Neuronal stem cell (in vitro differentiated cells): ENCODE results near the gene ZMAT5.

Experiments
- DNase-seq: peaks from one replicate; pipeline ENCODE4 v3.0.0-alpha.2; 2013; ENCODE audit warnings: low spot score
- H2AFZ ChIP-seq: one replicate; pipeline ENCODE4 v1.6.1; 2013; ENCODE audit warnings: mild to moderate bottlenecking, low read length, inconsistent platforms
- H2AK5ac ChIP-seq: 2 replicates; pipeline ENCODE4 v1.6.1; 2013; ENCODE audit warnings: low read depth, mild to moderate bottlenecking, inconsistent platforms, low read length, moderate library complexity, mixed read lengths
- H2BK120ac ChIP-seq: 2 replicates; pipeline ENCODE4 v1.6.1; 2013; ENCODE audit warnings: low read depth, mild to moderate bottlenecking, inconsistent platforms, low read length, moderate library complexity, mixed read lengths
- H2BK12ac ChIP-seq: one replicate; pipeline ENCODE4 v1.6.1; 2013; ENCODE audit warnings: low read length, inconsistent platforms
- H2BK15ac ChIP-seq: 2 replicates; pipeline ENCODE4 v1.6.1; 2013; ENCODE audit warnings: mild to moderate bottlenecking, low read length, inconsistent platforms, mixed read lengths
- H2BK5ac ChIP-seq: one replicate; pipeline ENCODE4 v1.6.1; 2013; ENCODE audit warnings: inconsistent platforms, mild to moderate bottlenecking, low read length, moderate library complexity
- H3K14ac ChIP-seq: one replicate; pipeline ENCODE4 v1.6.1; 2013; ENCODE audit warnings: low read length, inconsistent platforms
- H3K18ac ChIP-seq: 2 replicates; pipeline ENCODE4 v1.6.1; 2013; ENCODE audit warnings: low read length, inconsistent platforms
- H3K23ac ChIP-seq: 2 replicates; pipeline ENCODE4 v1.6.1; 2013; ENCODE audit warnings: low read depth, mild to moderate bottlenecking, mixed read lengths, low read length, inconsistent platforms; ENCODE audit not compliant: poor library complexity
- H3K27ac ChIP-seq: replicated peaks from 3 replicates; pipeline ENCODE4 v1.5.1; 2013; ENCODE audit warnings: low read length, inconsistent platforms
- H3K27me3 ChIP-seq, 3 experiments: 2 replicates each; pipeline ENCODE4 v1.6.1; 2013; ENCODE audit warnings: low read length in 3 of 3, mild to moderate bottlenecking in 2 of 3, inconsistent platforms in 1 of 3, low read depth in 1 of 3, mixed read lengths in 1 of 3, moderate library complexity in 1 of 3; ENCODE audit not compliant: control insufficient read depth in 3 of 3, insufficient read depth in 3 of 3
- H3K36me3 ChIP-seq, 2 donors: replicated peaks in 1 of 2; 2 replicates each; pipeline ENCODE4 v1.6.1; 2013; ENCODE audit warnings: low read length in 2 of 2; ENCODE audit not compliant: control insufficient read depth in 2 of 2, insufficient read depth in 2 of 2
- H3K4ac ChIP-seq: 2 replicates; pipeline ENCODE4 v1.6.1; 2013; ENCODE audit warnings: inconsistent platforms, mild to moderate bottlenecking, low read length, moderate library complexity
- H3K4me1 ChIP-seq, 2 donors: 1 replicate in 1 of 2; 2 replicates in 1 of 2; pipeline ENCODE4 v1.6.1; 2013; ENCODE audit warnings: low read length in 2 of 2, low read depth in 1 of 2; ENCODE audit not compliant: control insufficient read depth in 2 of 2, insufficient read depth in 1 of 2
- H3K4me2 ChIP-seq: one replicate; pipeline ENCODE4 v1.6.1; 2013; ENCODE audit warnings: mild to moderate bottlenecking, low read length, inconsistent platforms; ENCODE audit not compliant: insufficient read depth, poor library complexity, severe bottlenecking
- H3K4me3 ChIP-seq, 2 donors: 2 replicates each; pipeline ENCODE4 v1.5.1; 2013; ENCODE audit warnings: low read length in 2 of 2, mild to moderate bottlenecking in 2 of 2, inconsistent platforms in 1 of 2, moderate library complexity in 1 of 2
- H3K79me1 ChIP-seq: one replicate; pipeline ENCODE4 v1.6.1; 2013; ENCODE audit warnings: low read depth, mild to moderate bottlenecking, inconsistent platforms, low read length, moderate library complexity
- H3K9ac ChIP-seq: one replicate; pipeline ENCODE4 v1.6.1; 2013; ENCODE audit warnings: mild to moderate bottlenecking, low read depth, low read length, inconsistent platforms; ENCODE audit not compliant: poor library complexity
- H3K9me3 ChIP-seq, 2 donors: replicated peaks in 1 of 2; 2 replicates each; pipeline versions ENCODE3 to v1.6.1; 2013; ENCODE audit warnings: low read length in 2 of 2, mild to moderate bottlenecking in 2 of 2, inconsistent platforms in 1 of 2, low read depth in 1 of 2, mixed read lengths in 1 of 2, moderate library complexity in 1 of 2; ENCODE audit not compliant: control insufficient read depth in 2 of 2, insufficient read depth in 1 of 2
- H4K8ac ChIP-seq: one replicate; pipeline ENCODE4 v1.6.1; 2013; ENCODE audit warnings: low read depth, mild to moderate bottlenecking, inconsistent platforms, low read length, moderate library complexity
- H4K91ac ChIP-seq: one replicate; pipeline ENCODE4 v1.6.1; 2013; ENCODE audit warnings: low read length, low read depth, mild to moderate bottlenecking, inconsistent platforms; ENCODE audit not compliant: poor library complexity
- WGBS, 2 donors: extraction: QIAGEN DNeasy Blood & Tissue Kit; methylation state at CpG; one replicate each; pipeline ENCODE4 v1.1.7; 2013; ENCODE audit warnings: missing lambda C conversion rate in 2 of 2, mixed read lengths in 1 of 2; ENCODE audit not compliant: insufficient read length in 2 of 2, insufficient replicate concordance in 1 of 2; ENCODE audit errors: extremely low coverage in 2 of 2; 5-methylcytosine and 5-hydroxymethylcytosine counted together

ZMAT5 gene

GRCh38 chr22:29740216-29740615, 26.6 kb downstream of the ZMAT5 start:
- no peak for DNase-seq
- Histone ChIP-seq H2AFZ (no peak overlapping the region), H3K4me3 (no peak overlapping the region), H2BK120ac (no peak overlapping the region), H4K8ac (no peak overlapping the region), H2BK15ac (no peak overlapping the region), H4K91ac (no peak overlapping the region), H3K27ac (no peak overlapping the region), H3K4me1 (peaks cover 0 to 2% of the 10 kb centered on the region in 2 donors), H3K23ac (no peak overlapping the region), H2BK12ac (no peak overlapping the region), H3K4me2 (no peak overlapping the region), H3K27me3 (no peaks in the 10 kb centered on the region), H2BK5ac (peak overlapping the region; percentile 24), H3K79me1 (no peaks in the 10 kb centered on the region), H2AK5ac (no peak overlapping the region), H3K9me3 (no peaks in the 10 kb centered on the region), H3K14ac (peak overlapping the region; percentile 56), H3K36me3 (peaks cover 0 to 2% of the 10 kb centered on the region in 2 donors), H3K18ac (no peak overlapping the region), H3K9ac (no peak overlapping the region), H3K4ac (no peak overlapping the region)
- no CpG with 5 or more reads among the region's 5 CpGs for WGBS, 2 donors

GRCh38 chr22:29739346-29739875, 27.4 kb downstream of the ZMAT5 start:
- no CpG with 5 or more reads among the region's 17 CpGs for WGBS, 2 donors

GRCh38 chr22:29738118-29738815, 28.5 kb downstream of the ZMAT5 start:
- H3K36me3 ChIP-seq = peaks cover 0 to 2% of the 10 kb centered on the region in 2 donors
- H3K27ac ChIP-seq = no peak overlapping the region
- H4K8ac ChIP-seq = no peak overlapping the region
- H3K4ac ChIP-seq = no peak overlapping the region
- no peak overlapping the region for H3K23ac ChIP-seq
- H2BK5ac ChIP-seq = no peak overlapping the region
- no peak overlapping the region for H3K18ac ChIP-seq
- no peak overlapping the region for H3K14ac ChIP-seq
- H2AFZ ChIP-seq = no peak overlapping the region
- no peaks in the 10 kb centered on the region for H3K79me1 ChIP-seq
- H3K4me1 ChIP-seq = peaks cover 0 to 10% of the 10 kb centered on the region in 2 donors
- no peak overlapping the region for H4K91ac ChIP-seq
- no peak overlapping the region for H2BK15ac ChIP-seq
- no peak overlapping the region for H3K9ac ChIP-seq
- no peaks in the 10 kb centered on the region for H3K27me3 ChIP-seq
- WGBS, 2 donors = no CpG with 5 or more reads among the region's 15 CpGs
- no peak overlapping the region for H3K4me3 ChIP-seq
- H2AK5ac ChIP-seq = no peak overlapping the region
- DNase-seq = no peak
- no peak overlapping the region for H2BK120ac ChIP-seq
- H3K9me3 ChIP-seq = no peaks in the 10 kb centered on the region
- H2BK12ac ChIP-seq = no peak overlapping the region
- H3K4me2 ChIP-seq = no peak overlapping the region

More at GRCh38 chr22:29739346-29739875, 27.4 kb downstream of the ZMAT5 start:
- no peak overlapping the region for H4K8ac ChIP-seq
- no peaks in the 10 kb centered on the region for H3K79me1 ChIP-seq
- H3K27me3 ChIP-seq = no peaks in the 10 kb centered on the region
- H3K36me3 ChIP-seq = peaks cover 0 to 2% of the 10 kb centered on the region in 2 donors
- H3K9ac ChIP-seq = peak overlapping the region; percentile 4
- no peak overlapping the region for H4K91ac ChIP-seq
- no peak overlapping the region for H2AK5ac ChIP-seq
- no peak overlapping the region for H3K4me3 ChIP-seq
- H3K4ac ChIP-seq = no peak overlapping the region
- H2BK15ac ChIP-seq = no peak overlapping the region
- peaks cover 0 to 9% of the 10 kb centered on the region in 2 donors for H3K4me1 ChIP-seq
- peak overlapping the region; percentile 98 for H3K14ac ChIP-seq
- no peak overlapping the region for H3K4me2 ChIP-seq
- H2BK12ac ChIP-seq = no peak overlapping the region
- H2BK120ac ChIP-seq = no peak overlapping the region
- peak overlapping the region; percentile 24 for H2BK5ac ChIP-seq
- H3K27ac ChIP-seq = no peak overlapping the region
- no peak for DNase-seq
- H3K9me3 ChIP-seq = no peaks in the 10 kb centered on the region
- no peak overlapping the region for H3K18ac ChIP-seq
- H2AFZ ChIP-seq = no peak overlapping the region
- H3K23ac ChIP-seq = peak overlapping the region; percentile 31

- Histone ChIP-seq H3K23ac (no peak overlapping the region), H3K18ac (peak overlapping the region; percentile 35), H3K4ac (no peak overlapping the region), H3K79me1 (no peaks in the 10 kb centered on the region), H3K36me3 (peaks cover 0 to 2% of the 10 kb centered on the region in 2 donors), H3K9me3 (no peaks in the 10 kb centered on the region), H3K4me3 (no peak overlapping the region), H2BK15ac (no peak overlapping the region), H3K4me2 (no peak overlapping the region), H2AFZ (no peak overlapping the region), H2BK120ac (no peak overlapping the region), H4K91ac (no peak overlapping the region), H2AK5ac (no peak overlapping the region), H3K4me1 (peaks cover 0 to 10% of the 10 kb centered on the region in 2 donors), H3K9ac (no peak overlapping the region), H3K27ac (no peak overlapping the region), H4K8ac (no peak overlapping the region), H3K27me3 (no peaks in the 10 kb centered on the region), H2BK5ac (no peak overlapping the region), H2BK12ac (no peak overlapping the region), H3K14ac (peak overlapping the region; percentile 56)
- no CpG with 5 or more reads among the region's 22 CpGs for WGBS, 2 donors
- no peak for DNase-seq
Observed at GRCh38 chr22:29737251-29738117, 29.3 kb downstream of the ZMAT5 start.
